ENCODE data around the gene ELAVL1. TPM values are rescaled to one million over a fixed set of nuclear protein-coding genes. Genes with fewer than 3 reads are reported as not detected.

The ELAVL1 gene
- polyA plus RNA-seq, 1 donor = 85.3 TPM

DNA sequence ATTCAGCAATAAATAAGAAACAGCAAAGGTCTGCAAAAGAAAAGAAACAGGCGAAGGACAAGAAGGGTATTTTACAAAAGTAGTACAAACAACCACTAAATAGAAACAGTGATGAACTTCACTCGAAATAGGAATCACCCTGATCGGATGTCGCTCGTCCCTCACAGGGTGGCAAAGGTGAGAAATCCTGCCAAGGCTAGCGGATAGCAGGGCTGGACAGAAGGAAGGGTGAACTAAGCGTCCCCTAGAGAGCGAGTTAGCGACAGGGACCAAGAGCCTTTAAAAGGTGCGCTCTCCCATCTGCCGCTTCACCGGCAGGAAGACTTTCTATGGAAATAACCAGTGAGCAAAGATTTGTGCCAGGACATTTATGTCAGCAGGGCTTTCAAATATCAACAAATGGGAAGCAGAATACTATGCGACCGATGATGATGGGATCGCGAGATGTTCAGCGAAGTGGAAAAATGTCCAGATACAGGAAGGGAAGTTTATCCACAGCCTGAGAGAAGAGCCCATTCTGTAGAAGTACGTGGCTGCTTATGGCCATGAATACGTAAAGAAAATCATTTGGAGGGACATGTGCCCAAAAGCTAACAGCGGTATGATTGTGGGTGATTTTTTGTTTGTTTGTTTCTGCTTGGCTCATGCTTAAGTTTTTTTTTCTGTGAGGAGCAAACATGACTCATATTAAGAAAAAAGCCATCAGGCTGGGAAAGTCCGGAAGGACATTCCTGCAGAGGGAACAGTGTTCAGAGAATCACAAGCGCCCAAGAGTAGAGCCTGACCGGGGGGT is 18.9 kb downstream of the ELAVL1 start:
- DNase-seq = no peak

DNA sequence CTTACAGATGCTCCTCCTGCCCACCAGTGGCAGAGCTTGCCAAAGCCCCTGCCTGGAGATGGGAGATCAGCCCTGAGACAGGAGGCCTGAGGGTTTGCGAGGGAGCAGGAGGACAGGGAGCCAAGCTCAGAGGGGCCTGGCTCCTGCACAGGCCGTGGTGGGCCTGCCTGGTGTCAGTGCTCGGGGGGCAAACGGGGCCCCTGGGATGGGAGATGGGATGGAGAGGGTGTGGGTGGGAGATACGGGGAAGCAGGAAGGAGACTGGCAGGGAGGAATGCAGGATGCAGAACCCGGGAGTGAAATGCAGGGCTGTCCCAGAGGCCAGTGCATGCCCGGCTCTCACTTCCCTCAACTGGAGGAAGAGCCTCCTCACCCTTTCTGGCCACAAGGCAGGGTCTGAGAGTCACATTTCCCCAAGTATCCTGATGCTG is 19.9 kb downstream of the ELAVL1 start:
- no peak for DNase-seq

GRCh38 chr19:7983995-7984837 is 21.2 kb downstream of the ELAVL1 start:
- no peak for DNase-seq

GRCh38 chr19:7983286-7983950 is 22.0 kb downstream of the ELAVL1 start:
- DNase-seq = no peak

- DNase-seq = peak; percentile 48
Measured at GRCh38 chr19:7982651-7983099, 22.8 kb downstream of the ELAVL1 start.

GRCh38 chr19:7982103-7982502 is 23.3 kb downstream of the ELAVL1 start:
- no peak for DNase-seq

- no peak for DNase-seq
Measured at GRCh38 chr19:7981661-7982060, 23.8 kb downstream of the ELAVL1 start.

DNA sequence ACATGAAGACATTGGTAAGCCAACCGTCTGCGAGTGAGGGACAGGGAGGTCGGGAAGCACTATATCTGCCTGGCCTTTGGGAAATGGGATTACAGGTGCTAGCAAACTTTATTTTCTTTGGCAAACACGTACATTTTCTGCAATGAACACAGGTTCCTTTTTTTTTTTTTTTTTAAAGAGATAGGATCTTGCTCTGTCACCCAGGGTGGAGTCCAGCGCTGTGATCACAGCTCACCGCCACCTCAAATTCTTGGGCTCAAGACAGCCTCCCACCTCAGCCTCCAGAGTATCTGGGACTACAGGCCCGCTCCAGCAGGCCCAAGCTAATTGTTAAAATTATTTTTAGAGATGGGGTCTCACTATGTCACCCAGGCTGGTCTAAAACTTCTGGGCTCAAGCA is 24.2 kb downstream of the ELAVL1 start:
- DNase-seq = no peak

DNA sequence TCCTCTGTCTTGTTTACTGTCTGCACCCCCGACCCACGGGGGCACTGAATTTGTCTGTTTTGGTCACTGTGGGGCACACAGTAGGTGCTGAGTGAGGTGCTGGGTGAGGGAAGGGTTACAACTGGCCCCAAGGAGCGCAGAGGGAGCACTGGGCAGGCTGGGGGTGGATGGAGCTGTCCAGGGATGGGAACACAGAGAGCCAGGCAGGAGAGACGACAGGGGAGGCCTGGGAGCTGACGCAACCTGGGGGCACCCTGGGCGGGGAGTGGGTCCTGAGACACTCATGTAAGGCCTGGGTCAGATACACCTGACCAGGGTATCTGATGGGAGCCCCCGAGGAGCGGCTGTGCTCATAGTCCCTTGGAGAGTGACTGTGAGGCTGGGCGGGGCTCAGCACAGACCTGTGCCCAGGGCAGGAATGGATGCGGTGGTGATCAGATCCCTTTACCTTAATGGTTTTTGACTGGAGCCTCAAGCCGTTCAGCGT is 24.8 kb downstream of the ELAVL1 start:
- no peak for DNase-seq

DNA sequence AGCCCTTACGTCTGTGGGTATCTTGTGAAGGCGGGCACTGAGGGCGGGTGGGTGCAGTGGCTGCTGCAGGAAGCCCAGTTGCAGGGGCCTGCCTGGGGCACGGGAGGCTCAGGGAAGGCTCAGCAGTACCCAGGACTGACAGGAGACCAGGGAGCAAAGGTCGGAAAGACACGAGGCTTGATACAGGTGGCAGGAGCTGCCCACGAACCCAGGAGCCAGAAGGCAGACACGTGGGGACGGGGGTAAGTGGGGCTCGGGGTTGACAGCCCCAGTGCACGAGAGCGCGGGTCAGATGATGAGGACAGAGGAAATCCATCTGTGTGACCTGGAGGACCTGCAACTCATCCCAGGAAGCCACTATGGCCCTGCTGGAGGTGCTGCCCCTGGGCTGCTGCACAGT is 25.3 kb downstream of the ELAVL1 start:
- no peak for DNase-seq

GRCh38 chr19:7979559-7979958 is 25.9 kb downstream of the ELAVL1 start:
- DNase-seq = no peak

DNA sequence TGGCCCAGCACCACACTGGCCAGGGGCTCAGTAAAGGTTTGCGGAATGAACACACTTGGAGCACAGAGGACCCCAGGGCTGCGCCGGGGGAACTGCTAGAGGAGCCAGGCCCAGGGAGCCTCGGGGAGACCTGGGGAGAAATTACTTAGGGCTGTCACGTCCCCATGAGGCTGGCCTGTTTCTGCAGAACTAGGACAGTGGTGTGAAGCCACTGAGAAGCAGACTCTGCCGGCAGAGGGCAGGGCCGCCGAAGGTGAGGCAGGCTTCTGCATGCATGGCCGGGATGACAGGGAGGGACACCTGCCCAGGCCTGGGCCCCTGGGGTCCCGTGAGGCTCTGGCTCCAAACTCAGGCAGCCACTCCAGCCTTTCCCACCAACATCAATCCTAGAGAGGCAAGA is 26.4 kb downstream of the ELAVL1 start:
- DNase-seq = no peak

- no peak for DNase-seq
Measured at GRCh38 chr19:7978179-7978825, 27.1 kb downstream of the ELAVL1 start.

- no peak for DNase-seq
Measured at GRCh38 chr19:7977723-7978040, 27.8 kb downstream of the ELAVL1 start.

DNA sequence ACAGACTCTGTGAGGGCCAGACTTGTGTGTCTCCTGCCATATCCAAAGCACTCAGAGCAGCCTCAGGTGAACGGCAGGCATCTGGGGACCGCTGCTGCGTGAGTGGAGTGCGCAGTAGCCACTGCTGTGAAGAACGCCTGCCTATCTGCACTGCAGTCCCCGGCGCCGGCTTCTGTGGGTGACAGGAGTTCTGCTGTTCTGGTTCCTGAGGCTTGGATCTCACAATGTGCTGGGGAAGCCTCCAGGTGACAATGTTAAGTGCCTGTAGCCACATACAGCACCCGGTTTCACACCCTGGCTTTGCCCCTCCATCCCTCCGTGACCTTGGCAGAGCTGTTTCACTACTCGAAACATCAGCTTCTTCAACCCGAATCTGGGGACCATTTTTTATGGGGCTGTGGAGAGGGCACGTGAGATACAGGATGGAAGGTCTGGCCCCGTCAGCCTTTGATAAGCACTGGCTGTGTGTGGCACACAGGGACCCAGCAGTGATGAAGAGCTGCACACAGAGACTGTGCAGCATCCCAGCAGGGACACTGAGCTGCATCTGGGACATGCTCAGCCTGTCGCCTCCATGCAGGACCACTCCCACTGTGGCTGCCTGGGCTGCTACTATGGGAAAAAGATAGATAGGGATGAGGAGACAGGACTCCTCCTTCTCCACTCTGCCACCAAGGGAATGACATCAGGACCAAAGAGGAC is 28.3 kb downstream of the ELAVL1 start:
- no peak for DNase-seq

DNA sequence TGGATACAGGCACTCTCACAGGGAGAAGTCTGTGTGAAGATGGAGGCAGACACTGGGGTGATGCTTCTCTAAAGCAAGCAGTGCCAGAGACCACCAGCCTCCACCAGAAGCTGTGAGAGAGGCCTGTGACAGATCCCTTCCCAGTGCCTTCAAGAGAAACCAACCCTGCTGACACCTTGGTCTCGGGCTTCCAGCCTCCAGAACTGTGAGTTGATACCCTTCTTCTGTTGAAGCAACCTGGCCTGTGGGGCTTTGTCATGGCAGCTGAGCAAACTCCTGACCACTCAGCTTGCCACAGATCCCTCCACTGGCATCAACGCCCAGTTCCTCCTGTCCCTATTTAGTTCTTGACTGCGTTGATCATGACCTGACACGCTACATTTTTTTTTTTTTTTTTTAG is 29.0 kb downstream of the ELAVL1 start:
- no peak for DNase-seq

DNA sequence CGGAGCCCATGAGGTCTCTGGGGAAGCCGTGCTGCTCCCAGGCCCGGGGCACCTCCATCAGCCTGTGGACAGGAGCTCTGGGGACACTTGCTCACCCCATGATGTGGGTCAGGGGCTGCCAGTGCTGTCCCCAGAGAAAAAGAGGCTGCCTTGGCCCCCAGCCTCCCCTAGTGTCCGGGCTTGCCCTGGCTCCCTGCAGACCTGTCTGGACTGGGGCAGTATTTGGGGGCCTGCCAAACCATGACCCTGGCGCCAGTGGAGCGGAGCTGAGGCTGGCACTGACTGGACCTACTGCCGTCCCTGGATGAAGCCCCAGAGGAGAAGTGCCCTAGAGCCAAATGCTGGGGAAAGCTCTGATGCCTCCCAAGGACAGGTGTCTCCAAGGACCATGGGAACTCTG is 30.4 kb downstream of the ELAVL1 start:
- DNase-seq = no peak

DNA sequence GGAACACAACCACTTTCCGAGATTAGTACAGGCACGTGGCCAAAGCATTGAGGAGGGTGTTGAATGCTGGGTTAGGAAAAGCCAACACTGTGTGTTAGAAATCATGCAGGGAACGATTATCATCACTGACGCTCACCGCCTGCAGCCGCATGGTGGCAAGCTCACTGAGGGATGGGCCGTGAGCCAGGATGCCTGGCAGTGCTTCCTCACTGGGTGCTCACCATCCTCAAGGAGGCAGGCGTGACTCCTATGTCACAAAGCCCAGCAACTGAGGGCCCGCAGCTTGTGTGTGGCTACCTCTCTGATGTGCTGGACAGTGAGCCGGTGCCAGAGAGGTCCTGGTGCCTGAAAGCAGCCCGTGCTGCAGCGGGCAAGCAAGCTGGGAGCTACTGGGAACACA is 31.6 kb downstream of the ELAVL1 start:
- no peak for DNase-seq

DNA sequence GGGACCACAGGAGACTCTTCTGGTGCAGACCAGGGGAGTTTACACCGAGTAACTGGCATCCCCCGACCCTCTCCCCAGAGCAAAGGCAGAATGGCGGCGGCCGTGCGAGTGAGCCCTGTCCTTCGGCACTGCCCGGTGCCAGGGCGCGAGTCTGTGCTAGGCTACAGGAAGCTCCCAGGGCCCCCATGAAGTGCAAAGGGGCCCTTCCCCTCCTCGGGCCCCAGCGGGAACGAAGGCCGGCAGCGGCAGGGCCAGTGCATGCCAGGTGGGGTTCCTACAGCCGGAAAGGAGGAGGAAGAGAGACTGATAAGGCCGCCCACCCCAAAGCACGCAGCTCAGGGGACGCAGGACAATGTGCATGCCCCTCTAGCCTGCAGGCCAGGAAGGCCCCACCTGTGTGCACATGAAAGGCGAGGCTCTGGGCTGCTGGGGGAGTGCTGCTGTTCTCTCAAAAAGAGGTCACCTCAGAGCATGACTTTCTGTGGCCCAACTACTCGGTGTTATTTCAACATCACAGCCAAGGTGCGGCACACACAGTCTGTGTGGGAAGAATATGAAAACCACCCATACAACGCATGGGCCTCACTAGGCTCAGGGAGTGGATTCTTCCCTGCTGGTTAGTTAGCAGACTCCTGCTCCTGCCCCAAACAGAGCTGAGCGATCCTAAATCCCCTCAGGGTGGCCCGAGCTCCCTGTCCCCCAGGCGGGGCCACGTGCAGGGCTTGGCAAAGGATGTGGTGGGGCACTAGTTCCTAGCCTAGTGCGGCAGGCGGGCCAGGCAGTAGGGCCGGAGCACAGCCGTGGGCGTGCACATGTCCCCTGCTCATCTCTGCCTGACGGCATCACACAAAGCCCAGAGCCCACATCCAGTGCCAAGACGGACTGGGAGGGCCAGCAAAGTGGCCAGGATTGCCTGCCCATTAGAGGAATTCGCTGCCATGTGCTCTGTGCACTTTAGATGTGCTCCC is 33.6 kb downstream of the ELAVL1 start:
- DNase-seq = no peak

- DNase-seq = peak; percentile 37
Measured at GRCh38 chr19:7970716-7971448, 34.6 kb downstream of the ELAVL1 start.
